Measurements from ENCODE around the gene CR1L.

DNA sequence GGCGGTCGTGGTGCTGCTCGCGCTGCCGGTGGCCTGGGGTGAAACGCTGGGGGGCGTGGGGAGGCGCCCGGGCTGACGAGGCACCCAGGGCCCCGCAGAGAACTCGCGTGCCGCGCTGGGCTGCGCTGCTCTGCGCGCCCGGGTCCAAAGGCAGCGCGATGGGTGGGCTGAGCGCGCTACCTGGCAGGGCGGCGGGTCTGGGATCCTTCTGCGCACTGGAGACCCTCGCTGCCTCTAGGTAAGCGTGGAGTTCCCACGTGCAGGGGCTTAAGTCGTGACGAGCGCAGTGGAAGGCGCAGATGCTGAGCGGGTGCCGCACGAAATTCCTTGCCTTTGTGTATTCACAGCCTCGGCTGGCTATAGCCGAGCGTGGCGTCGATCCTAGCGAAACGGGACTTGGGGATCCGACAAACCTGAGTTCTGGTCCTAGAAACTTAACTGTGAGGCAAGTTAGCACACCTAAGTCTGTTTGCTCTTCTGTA, 24.6 kb downstream of the CR1L start:
- TF ChIP-seq YY1 (IDR thresholded peaks at IDR 0.05; ENCODE audit: insufficient read depth, insufficient read length) (no peak), ZNF274 (IDR thresholded peaks at IDR 0.05; ENCODE audit: low read depth, low read length) (no peak), SUZ12 (IDR thresholded peaks at IDR 0.05; ENCODE audit: extremely low read depth, insufficient read depth, insufficient read length) (no peak)
